GM18517 (cell line): ENCODE results near the gene PLA2G7.
"Not testable (repeated sequence)": the region's sequence is repeated elsewhere in the genome, so short reads cannot be mapped to it uniquely, and the experiment has no call there.

Experiments used
- ATAC-seq: cut with Tn5 transposase; IDR thresholded peaks from one replicate; pipeline ENCODE4 v1.9.1; 2021; ENCODE audit warnings: mild to moderate bottlenecking, moderate library complexity; ENCODE audit not compliant: unreplicated experiment

The PLA2G7 gene

DNA sequence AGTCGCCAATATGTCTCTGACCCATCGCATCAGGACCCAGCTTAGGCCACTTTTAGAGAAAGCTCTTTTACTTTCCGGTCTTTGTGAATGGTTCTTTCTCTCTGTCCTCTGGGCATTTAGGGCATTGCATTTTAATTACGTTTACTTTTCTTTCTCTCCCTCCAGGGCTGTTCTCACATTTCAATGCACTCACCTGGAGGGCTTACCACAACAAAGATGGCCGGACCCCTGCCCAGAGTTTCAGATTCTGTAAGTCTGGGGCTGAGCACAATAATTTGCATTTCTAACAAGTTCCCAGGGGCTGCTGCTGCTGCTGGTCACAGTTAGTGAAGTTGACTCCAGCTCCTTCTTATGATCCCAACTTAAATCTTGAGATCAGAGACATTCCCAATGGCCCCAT, 14.6 kb upstream of the PLA2G7 start:
- no peak for ATAC-seq

GRCh38 chr6:46748940-46749503, 13.8 kb upstream of the PLA2G7 start:
- no peak for ATAC-seq

- ATAC-seq, result no peak
These were observed 11.5 kb upstream of the PLA2G7 start, which contains the start of gene ANKRD66 for GRCh38 chr6:46746696-46747095. TSS of gene ANKRD66 (plus strand) at chr6:46746933. CDS start at chr6:46751949, 5,016 bp downstream.

DNA sequence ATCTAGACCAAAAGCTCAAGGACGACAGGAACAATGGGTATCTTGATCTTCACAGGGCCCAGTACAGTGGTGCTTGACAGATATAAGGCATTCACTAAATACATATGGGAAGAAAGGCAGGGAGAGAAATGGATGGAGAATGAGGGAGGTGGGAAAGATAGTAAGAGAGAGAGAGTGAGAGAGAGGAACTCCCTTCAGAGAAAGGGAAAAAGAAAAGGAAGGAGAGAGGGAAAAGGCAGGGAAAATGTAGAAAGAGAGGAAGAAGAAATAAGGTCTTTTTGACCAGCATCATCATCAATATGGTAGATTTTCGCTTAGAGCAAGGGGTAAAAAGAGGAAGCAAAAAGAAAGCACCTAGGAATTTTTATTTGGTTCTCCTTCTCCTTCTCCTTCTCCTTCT, 10.8 kb upstream of the PLA2G7 start:
- no peak for ATAC-seq

DNA sequence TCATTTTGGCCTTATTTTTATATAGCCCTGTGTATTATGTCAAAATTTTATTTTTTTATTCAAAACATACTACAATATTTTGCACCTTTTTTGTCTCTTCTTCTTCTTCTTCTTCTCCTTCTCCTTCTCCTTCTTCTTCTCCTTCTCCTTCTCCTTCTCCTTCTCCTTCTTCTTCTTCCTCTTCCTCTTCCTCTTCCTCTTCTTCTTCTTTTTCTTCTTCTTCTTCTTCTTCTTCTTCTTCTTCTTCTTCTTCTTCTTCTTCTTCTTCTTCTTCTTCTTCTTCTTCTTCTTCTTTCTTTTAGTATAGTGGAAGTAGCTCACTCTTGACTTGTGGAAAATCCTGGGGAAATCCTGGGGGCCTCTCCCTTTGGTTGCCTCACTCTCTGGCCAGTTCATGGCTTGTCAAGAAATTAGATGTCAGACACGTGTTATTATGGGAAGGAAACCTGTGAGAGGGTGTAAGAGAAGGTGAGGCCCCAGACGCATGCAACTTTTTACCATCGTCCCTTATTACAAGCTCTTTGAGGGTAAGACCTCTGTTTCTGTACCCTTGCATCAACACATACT, 9.1 kb upstream of the PLA2G7 start:
- ATAC-seq, result not testable (repeated sequence)

- ATAC-seq, result no peak
These were observed 8.4 kb upstream of the PLA2G7 start for GRCh38 chr6:46743425-46744158.

GRCh38 chr6:46741910-46742309, 6.7 kb upstream of the PLA2G7 start:
- no peak for ATAC-seq

DNA sequence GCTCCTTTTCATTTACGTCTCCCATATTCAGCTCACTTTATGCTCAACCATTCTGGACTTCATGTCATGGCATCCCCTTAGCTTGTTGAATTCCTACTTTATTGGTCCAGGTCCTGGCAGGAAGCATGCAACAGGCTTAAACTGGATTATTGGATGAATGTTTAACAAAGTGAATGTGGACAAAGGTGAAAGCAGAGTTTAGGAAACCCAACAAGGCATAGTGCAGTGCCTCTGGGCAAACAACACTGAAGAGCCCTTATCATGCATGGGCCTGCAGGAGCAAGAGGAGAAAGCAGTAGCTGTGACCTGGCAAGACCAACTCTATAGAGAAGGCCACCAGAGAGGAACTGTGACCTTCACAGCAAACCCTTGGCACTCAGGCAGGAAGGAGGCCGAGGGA, 6.3 kb upstream of the PLA2G7 start:
- ATAC-seq, result no peak

GRCh38 chr6:46736906-46737305, 1.7 kb upstream of the PLA2G7 start:
- ATAC-seq, result no peak

- ATAC-seq, result no peak
These were observed 501 bp upstream of the PLA2G7 start for GRCh38 chr6:46735720-46736031.

DNA sequence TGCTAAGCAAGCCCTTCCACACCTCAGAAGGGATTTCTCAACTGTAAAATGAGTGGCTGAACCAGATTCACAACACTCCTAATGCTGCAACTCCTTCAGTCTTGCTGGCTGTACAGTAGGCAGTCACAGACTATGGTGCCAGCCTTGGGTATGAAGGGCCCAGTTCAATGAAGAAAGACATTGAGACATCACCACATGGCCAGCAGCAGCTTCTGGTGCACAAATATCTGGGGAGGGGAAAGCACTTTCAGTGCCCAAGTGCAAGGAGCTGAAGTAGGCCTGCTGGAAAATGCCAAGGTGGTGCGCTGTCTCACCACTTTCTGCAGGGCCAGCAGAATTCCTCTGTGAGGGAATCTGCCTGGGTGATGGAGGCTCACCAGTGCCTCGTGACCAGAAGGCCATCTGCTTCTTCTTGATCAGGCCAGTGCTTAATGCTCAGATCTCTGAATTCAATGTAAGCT, 1.8 kb downstream of the PLA2G7 start:
- ATAC-seq, result no peak

DNA sequence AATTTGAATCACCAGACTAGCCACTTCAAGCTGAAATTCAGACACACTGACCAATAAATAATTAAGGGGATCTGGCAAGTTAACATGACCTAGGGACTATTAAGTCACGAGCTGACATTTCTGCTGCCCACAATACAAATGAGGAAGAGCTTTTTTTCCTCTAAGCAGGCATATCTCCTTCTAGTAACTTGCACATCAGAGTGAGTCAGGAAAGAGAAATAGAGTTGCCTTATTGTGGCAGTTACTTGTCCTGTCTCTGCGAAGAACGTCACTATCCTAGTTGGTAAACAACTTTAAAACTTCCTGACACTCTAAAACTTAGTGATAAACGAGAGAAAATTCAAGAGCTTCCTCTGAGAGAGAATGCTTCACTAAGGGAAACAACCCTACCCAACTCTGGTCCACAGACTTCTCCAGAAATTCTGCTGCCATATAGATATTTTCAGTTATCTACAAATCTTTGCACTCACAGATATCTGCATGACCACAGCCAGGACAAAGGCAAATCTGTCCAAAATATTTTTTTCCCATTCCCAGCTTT, 4.2 kb downstream of the PLA2G7 start:
- ATAC-seq, result no peak

DNA sequence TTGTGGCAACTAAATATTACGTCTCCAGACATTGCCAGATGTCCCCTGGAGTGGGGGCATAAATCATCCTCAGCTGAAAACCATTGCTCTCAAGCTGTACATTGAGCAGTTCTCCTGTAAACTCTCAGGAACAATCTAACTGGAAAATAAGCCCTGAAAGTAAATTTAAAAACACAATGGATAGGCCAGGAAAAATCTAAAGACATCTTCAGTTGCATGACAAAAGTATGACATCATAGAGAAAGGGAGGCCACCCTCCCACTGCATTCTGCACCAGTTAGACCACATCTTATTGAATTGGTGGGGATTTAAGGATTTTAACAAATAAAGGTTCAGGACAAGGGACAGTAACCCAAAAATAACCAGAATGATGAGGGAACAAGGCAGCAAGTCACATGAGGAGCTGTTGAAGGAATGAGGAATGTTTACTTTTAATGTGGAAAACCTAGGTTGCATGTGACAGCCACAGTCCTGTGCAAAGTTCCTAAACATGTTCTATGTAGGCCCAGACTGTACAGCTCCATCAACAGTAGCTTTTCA, 5.3 kb downstream of the PLA2G7 start:
- no peak for ATAC-seq

GRCh38 chr6:46720401-46720800, 14.8 kb downstream of the PLA2G7 start:
- no peak for ATAC-seq

DNA sequence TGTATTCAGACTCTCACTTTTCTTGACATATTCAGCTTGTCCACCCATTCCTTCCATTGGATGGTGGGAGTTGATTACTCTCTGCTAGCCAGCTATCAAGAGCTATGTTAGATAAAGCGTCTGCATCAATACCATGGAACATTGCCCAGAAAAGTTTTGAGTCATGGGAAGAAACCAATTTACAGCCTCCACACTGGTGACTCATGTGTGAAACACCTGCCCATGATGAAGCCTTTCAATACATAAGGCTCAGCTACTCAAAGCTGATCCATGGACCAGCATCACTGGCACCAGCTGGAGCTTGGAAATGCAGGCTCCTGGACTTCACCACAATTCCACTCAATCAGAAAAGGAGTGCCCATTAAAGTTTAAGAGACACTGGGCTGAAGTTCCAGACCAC, 16.1 kb downstream of the PLA2G7 start:
- no peak for ATAC-seq

- no peak for ATAC-seq
These were observed 20.0 kb downstream of the PLA2G7 start for GRCh38 chr6:46715141-46715540.

DNA sequence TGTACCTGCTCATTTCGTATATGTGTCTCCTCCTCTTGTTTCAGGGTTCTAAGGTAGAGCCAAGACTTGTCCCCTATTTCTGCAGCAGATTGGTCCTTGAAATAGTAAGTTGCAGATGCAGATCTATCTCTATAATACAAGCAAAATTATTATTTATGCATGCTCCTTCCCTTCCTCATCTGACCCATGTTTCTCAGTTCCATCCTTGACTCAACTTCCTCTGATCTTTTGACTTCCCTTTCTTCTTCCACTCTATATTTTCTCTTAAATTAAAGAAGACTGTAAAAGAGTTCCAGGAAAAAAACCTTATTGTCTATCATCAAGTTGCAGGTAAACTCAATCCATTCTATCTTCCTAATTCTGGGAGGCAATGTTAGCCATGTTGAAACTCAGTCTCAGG, 23.7 kb downstream of the PLA2G7 start:
- ATAC-seq, result no peak

DNA sequence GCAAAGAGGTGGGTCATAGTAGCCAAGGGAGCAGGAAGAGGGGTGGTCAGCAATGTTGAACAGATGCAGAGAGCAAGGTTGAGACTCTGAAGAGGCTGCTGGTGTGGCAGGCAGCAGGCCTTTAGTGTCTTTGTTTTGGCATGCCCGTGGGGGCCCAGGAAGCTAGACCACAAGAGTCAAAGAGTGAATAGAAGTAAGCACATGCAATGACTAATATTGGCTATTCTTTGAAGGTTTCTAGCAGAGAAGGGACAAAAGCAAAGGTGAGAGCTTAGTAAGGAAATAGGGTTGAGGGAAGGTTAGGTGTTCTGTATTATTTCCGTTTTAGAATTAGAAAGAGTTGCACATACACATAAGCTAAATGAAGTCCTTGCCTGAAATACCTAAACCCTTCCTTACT, 28.7 kb downstream of the PLA2G7 start:
- ATAC-seq, result no peak

GRCh38 chr6:46704562-46704961, 30.6 kb downstream of the PLA2G7 start:
- ATAC-seq, result no peak

GRCh38 chr6:46699970-46700369, 35.2 kb downstream of the PLA2G7 start:
- no peak for ATAC-seq

- ATAC-seq, result no peak
These were observed 44.2 kb downstream of the PLA2G7 start for GRCh38 chr6:46690911-46691451.
